ENCODE measurements around the gene UBAC2. TPM values are rescaled to one million over a fixed set of nuclear protein-coding genes. Genes with fewer than 3 reads are reported as not detected.

The UBAC2 gene
- total and polyA plus RNA-seq, 2 of the 8 experiments (the other 6 are each of a cell fraction or from before 2014, with no cell fraction given): 75.9 to 76.9 TPM

DNA sequence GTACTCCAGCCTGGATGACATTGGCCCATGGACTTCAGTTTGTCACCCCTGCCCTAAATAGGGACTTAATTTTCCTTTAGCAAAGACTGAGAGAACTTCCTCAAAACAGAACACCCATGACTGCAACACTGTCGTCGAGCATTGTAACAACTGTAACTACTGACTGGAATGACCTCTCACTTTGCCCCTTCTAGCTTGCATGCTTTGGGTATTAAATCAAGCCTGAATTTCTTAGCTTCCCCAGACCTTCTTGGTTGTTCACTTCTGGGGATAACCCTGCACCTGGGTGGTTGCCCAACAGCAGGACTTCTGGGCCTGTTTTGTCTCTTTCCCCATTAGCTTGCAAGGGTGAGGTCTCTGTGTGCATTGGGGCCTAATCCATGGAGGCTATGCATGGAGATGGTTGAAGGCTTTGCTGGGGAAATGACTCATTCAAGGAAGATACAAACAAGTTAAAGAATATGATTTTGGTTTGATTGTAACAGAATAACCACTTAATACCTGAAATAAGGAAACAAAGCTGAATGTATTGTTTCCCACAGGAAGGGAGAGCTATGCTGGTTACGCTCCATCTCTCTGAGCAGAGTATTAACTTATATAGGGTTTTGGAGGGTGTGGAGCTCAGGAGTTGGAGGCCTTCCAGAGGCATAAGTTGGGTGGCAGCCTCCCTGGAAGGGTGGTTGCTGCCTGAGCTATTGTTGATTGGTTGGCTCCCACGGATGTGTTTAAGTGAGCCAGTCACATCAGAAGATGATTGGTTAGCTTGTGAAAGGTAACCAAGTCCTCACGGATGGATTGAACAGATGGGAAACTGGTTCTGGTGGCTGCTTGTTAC, 34.7 kb upstream of the UBAC2 start:
- 84% methylated on average over 5 of the region's 5 CpGs; no CpG with 5 or more reads in 1 of the 2 experiments for WGBS, 2 experiments (ENCODE audit: extremely low coverage in 1 of 2, insufficient coverage in 1 of 2, insufficient read length in 1 of 2, insufficient replicate concordance in 2 of 2, low coverage in 1 of 2, low lambda C conversion rate in 2 of 2, missing lambda C conversion rate in 1 of 2)
- Histone ChIP-seq H3K23ac (ENCODE audit: insufficient read length) (no peak overlapping the region), H2BK15ac (ENCODE audit: low read length) (no peak overlapping the region), H3K9me3 (ENCODE audit: insufficient read depth in 2 of 2, low read depth in 1 of 2, low read length in 1 of 2) (no peaks in the 10 kb centered on the region), H4K20me1 (replicated peaks in 1 of 2; ENCODE audit: control insufficient read depth in 1 of 2, insufficient read depth in 2 of 2, low read length in 2 of 2) (no peaks in the 10 kb centered on the region), H3K36me3 (ENCODE audit: control insufficient read depth in 2 of 4, insufficient read depth in 4 of 4, low read length in 3 of 4) (no peaks in the 10 kb centered on the region), H3K4me1 (replicated peaks in 1 of 4; ENCODE audit: control insufficient read depth in 3 of 4, insufficient read depth in 4 of 4, low read length in 3 of 4) (no peaks in the 10 kb centered on the region), H3K14ac (ENCODE audit: insufficient read length) (no peak overlapping the region), H3K18ac (ENCODE audit: extremely low read depth, low read length) (no peak overlapping the region), H4K91ac (replicated peaks; ENCODE audit: insufficient read length, low read length) (no peak overlapping the region), H4K8ac (ENCODE audit: extremely low read depth, insufficient read depth, low read length) (no peak overlapping the region), H3K79me1 (ENCODE audit: low read depth, low read length) (no peaks in the 10 kb centered on the region), H3K4me2 (ENCODE audit: insufficient read depth in 1 of 2, low read depth in 2 of 2, low read length in 2 of 2) (no peak overlapping the region), H3K4ac (replicated peaks; ENCODE audit: insufficient read length, low read depth, low read length) (no peak overlapping the region), H3K23me2 (ENCODE audit: low read depth, low read length) (no peaks in the 10 kb centered on the region), H2AFZ (ENCODE audit: low read length) (no peak overlapping the region), H3K4me3 (ENCODE audit: extremely low read depth in 1 of 4, insufficient read depth in 2 of 4, low read depth in 3 of 4, low read length in 4 of 4) (no peak overlapping the region), H3K27ac (ENCODE audit: low read depth, low read length) (no peak overlapping the region), H2BK5ac (ENCODE audit: low read depth, low read length) (no peak overlapping the region), H2AK5ac (ENCODE audit: low read depth, low read length) (no peak overlapping the region), H3K56ac (replicated peaks; ENCODE audit: insufficient read length, low read depth, low read length) (no peak overlapping the region), H2BK120ac (replicated peaks; ENCODE audit: low read depth, low read length) (no peak overlapping the region), H4K5ac (ENCODE audit: insufficient read length, low read depth, low read length) (no peak overlapping the region), H2BK20ac (ENCODE audit: low read length) (no peak overlapping the region), H3K9ac (replicated peaks in 1 of 4; ENCODE audit: extremely low read depth in 1 of 4, low read depth in 3 of 4, low read length in 3 of 4) (no peak overlapping the region), H3K79me2 (ENCODE audit: control insufficient read depth in 1 of 2, insufficient read depth in 2 of 2, low read length in 2 of 2) (no peaks in the 10 kb centered on the region), H3K27me3 (replicated peaks in 1 of 4; ENCODE audit: control insufficient read depth in 3 of 4, extremely low read depth in 1 of 4, insufficient read depth in 3 of 4, low read length in 3 of 4) (no peaks in the 10 kb centered on the region), H2BK12ac (ENCODE audit: low read depth, low read length) (no peak overlapping the region)
- DNase-seq (ENCODE audit: low read depth in 1 of 2, low spot score in 2 of 2): no peak
- TF ChIP-seq CHD1 (IDR thresholded peaks at IDR 0.05; ENCODE audit: low read depth, low read length) (no peak), SP2 (IDR thresholded peaks at IDR 0.05; ENCODE audit: low read length) (no peak), SIX5 (IDR thresholded peaks at IDR 0.05; ENCODE audit: low read depth, low read length) (no peak), JUND (IDR thresholded peaks at IDR 0.05; ENCODE audit: low read length) (no peak), ASH2L (IDR thresholded peaks at IDR 0.05; ENCODE audit: low read length) (no peak), FOSL1 (IDR thresholded peaks at IDR 0.05; ENCODE audit: insufficient read depth, low read depth, low read length) (no peak), RBBP5 (IDR thresholded peaks at IDR 0.05; ENCODE audit: borderline replicate concordance, low read depth, low read length) (no peak), TAF7 (optimal IDR thresholded peaks at IDR 0.05; ENCODE audit: borderline replicate concordance, low read depth, low read length) (no peak), TAF1 (IDR thresholded peaks at IDR 0.05; ENCODE audit: low read depth, low read length) (no peak), CTBP2 (IDR thresholded peaks at IDR 0.05; ENCODE audit: borderline replicate concordance, insufficient read depth, insufficient read length, low read length) (no peak)
- POLR2A ChIA-PET (ENCODE audit: partially characterized antibody): no interaction called here
- CTCF ChIA-PET (ENCODE audit: partially characterized antibody): interaction anchor here (1.2 to 1.7 kb wide), 2 partner anchors 10 to 104 kb away, joined by 5 to 12 read pairs; no protein-coding TSS in a partner anchor
- FAIRE-seq: no peak
